ENCODE data around the gene WWOX.

The WWOX gene

DNA sequence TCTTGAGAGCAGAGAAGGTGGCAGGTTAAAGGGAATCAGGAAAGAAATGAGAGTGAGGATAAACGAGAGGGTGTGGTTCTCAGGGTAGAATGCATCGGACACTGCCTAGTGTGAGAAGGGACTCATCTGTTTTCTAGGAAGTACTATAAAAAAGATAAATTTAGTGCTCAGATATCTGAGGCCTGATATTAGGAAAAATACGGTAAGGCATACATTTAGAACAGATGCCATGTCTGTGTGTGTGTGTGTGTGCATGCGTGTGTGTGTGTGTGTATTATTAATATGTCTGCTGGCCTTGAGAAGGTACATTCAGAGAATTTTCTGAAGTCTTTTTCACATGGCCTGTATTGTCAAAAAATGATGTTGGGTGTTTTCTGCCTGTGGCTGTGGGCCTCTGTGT lies 1086.3 kb downstream of the WWOX start:
- FAIRE-seq (no peak), DNase-seq (ENCODE audit: insufficient read length, low spot score) (no peak)
- TF ChIP-seq, protein P1, sequence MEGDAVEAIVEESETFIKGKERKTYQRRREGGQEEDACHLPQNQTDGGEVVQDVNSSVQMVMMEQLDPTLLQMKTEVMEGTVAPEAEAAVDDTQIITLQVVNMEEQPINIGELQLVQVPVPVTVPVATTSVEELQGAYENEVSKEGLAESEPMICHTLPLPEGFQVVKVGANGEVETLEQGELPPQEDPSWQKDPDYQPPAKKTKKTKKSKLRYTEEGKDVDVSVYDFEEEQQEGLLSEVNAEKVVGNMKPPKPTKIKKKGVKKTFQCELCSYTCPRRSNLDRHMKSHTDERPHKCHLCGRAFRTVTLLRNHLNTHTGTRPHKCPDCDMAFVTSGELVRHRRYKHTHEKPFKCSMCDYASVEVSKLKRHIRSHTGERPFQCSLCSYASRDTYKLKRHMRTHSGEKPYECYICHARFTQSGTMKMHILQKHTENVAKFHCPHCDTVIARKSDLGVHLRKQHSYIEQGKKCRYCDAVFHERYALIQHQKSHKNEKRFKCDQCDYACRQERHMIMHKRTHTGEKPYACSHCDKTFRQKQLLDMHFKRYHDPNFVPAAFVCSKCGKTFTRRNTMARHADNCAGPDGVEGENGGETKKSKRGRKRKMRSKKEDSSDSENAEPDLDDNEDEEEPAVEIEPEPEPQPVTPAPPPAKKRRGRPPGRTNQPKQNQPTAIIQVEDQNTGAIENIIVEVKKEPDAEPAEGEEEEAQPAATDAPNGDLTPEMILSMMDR (IDR thresholded peaks at IDR 0.05; ENCODE audit: insufficient read depth, missing control alignments) = no peak

DNA sequence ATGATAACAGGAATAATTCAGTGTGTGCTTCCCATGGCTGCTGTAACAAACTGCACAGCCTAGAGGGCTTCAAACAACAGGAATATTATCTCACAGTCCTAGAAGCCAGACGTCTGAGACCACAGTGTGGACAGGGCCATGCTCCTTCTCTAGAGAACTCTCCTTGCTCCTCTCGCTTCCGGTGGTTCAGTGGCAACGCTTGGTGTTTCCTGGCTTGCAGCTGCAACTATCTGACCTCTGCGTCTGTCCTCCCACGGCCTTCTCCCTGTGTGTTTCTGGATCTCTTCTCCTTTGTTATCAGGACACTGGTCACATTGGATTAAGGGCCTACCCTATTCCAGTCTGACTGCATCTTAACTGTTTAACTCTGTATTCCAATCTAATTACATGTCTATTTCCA lies 1086.7 kb downstream of the WWOX start:
- FAIRE-seq = no peak
- no peak for DNase-seq (ENCODE audit: insufficient read length, low spot score)
- TF ChIP-seq, protein P1 (IDR thresholded peaks at IDR 0.05; ENCODE audit: insufficient read depth, missing control alignments) = no peak

DNA sequence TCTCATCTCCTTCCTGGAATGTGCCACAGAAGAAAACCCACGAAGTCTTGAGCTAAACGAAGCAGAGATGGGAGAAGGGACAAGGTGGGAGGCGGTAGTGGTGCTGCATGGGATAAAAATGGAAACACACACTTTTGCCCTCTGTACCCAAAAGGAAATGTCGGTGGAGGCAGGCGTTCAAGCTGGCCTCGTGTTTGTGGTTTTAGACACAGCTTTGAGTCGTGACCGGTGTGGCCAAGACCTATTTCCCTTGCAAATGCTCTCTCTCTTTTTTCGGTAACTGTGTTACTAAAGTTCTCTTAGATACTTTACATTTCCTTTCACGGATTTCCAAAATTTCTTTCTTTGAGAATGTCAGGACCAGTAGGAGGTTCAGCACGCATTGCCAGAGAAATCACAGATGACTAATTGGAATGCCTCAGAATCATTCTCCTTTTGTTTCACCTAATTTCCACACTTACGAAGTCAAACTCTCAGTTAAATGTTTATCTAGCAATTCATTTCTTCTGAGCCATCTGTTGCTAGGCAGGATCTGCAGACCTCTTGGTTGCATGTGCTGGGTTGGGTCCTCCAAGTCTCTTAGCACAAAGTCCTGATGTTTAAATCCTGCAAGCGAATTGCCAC lies 1088.8 kb downstream of the WWOX start:
- DNase-seq (ENCODE audit: insufficient read length, low spot score) (no peak), FAIRE-seq (no peak)
- TF ChIP-seq, protein P1 (IDR thresholded peaks at IDR 0.05; ENCODE audit: insufficient read depth, missing control alignments) = no peak

DNA sequence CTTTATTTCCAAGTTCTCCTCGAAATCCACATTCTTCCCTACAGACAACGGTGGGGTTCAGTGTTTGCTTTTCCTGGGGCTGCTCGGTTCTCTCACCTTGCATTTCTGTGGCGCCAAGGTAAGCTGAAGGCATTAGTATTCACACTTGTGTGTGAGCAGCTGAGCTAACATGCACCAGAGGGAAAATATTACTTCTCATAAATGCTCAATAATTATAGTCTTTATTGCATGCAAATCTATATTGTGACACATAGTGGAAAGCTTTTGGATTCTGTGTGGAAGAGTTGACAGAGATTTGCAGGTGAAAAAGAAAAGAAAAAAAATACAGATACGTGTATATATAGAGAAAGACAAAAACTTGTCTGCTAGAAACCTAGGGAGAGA lies 1089.3 kb downstream of the WWOX start:
- FAIRE-seq (no peak), DNase-seq (ENCODE audit: insufficient read length, low spot score) (no peak)
- TF ChIP-seq, protein P1 (IDR thresholded peaks at IDR 0.05; ENCODE audit: insufficient read depth, missing control alignments) = no peak

DNA sequence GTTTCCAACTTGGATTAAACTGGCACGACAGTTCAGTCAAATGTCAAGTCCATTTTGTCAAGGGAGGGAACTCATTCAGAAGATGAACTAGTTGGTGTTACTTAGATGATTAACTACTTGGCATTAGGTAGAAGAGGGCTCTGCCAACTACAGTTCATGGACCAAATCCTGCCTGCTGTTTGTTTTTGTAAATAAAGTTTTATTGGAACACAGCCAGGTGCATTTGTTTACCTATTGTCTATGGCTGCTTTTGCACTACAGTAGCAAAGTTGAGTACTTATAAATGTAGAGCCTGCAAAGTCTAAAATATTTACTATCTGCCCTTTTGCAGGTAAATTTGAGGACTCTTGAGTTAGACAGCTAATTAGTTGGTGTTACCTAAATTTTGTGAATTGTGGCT lies 1091.1 kb downstream of the WWOX start:
- TF ChIP-seq, protein P1 (IDR thresholded peaks at IDR 0.05; ENCODE audit: insufficient read depth, missing control alignments) = no peak
- FAIRE-seq (no peak), DNase-seq (ENCODE audit: insufficient read length, low spot score) (no peak)

DNA sequence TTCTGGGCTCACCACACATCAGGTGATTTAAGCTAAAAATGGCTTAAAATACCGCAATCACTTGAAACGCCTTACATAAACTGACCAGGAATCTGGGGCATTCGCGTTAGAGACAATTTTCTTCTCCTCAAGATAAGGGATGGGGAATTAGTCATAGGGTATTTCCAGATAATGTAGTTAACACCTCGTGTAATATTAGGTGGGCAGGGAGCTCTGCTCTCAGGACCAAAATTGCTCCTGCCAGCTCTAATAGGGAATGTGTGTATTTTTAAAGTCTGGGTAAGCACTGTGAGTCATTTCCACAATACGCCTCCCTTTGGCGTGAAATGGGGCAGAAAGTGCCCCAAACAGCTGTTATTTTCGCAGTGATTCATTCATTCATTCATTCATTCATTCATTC lies 1092.5 kb downstream of the WWOX start:
- TF ChIP-seq, protein P1 (IDR thresholded peaks at IDR 0.05; ENCODE audit: insufficient read depth, missing control alignments) = no peak
- FAIRE-seq = no peak
- no peak for DNase-seq (ENCODE audit: insufficient read length, low spot score)

DNA sequence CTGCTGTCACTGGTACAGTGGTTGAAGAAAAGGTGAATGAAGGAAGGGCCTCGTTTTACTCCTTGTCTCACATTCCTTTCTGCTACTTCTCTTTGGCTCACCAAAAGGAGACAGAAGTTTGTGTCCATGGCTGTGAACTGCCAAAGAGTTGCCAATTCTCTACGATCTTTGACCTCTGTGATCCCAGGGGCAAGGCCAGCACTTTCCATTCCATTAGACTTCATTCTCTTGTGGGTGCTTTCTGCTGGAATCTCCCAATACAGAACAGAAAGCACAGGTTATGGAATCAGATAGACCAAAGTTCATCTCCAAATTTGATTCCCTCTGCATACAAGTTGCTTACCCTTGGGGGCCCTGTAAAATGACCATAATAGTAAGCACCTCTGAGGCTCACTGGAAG lies 1093.5 kb downstream of the WWOX start:
- DNase-seq (ENCODE audit: insufficient read length, low spot score) (no peak), FAIRE-seq (no peak)
- TF ChIP-seq, protein P1 (IDR thresholded peaks at IDR 0.05; ENCODE audit: insufficient read depth, missing control alignments) = no peak
